Measurements from ENCODE around the gene NDUFS2. TPM values are rescaled to one million over a fixed set of nuclear protein-coding genes. Genes with fewer than 3 reads are reported as not detected.
"Not testable (repeated sequence)": the region's sequence is repeated elsewhere in the genome, so short reads cannot be mapped to it uniquely, and the experiment has no call there.

NDUFS2 gene
- total and polyA plus RNA-seq, 2 donors (not counting 1 experiment from before 2014, with no cell fraction given) = 53.9 to 82.3 TPM

GRCh38 chr1:161250829-161251228 lies 48.7 kb downstream of the NDUFS2 start:
- ATAC-seq (ENCODE audit: low read depth) (no peak), DNase-seq (no peak)
- TF ChIP-seq CTCF (IDR thresholded peaks at IDR 0.05) (no peak), EZH2 (IDR thresholded peaks at IDR 0.05; ENCODE audit: borderline replicate concordance, insufficient read depth, low read depth, low read length, poor library complexity, severe bottlenecking) (no peak)
- H3K36me3 ChIP-seq (replicated peaks in 1 of 2; ENCODE audit: control extremely low read depth in 1 of 2, control insufficient read depth in 1 of 2, extremely low read depth in 1 of 2, insufficient read depth in 2 of 2, low read length in 1 of 2) = no peaks in the 10 kb centered on the region
- H3K9ac ChIP-seq (ENCODE audit: low read length) = no peak overlapping the region
- H3K4me1 Mint-ChIP-seq = no peaks in the 10 kb centered on the region
- POLR2A ChIA-PET = no interaction called here
- no peaks in the 10 kb centered on the region for H4K20me1 ChIP-seq (ENCODE audit: control insufficient read depth, insufficient read depth, low read length, poor library complexity, severe bottlenecking)
- H3K79me2 ChIP-seq (ENCODE audit: control insufficient read depth, insufficient read depth, low read length) = no peaks in the 10 kb centered on the region
- CTCF ChIA-PET = no interaction called here
- H3K9me3 ChIP-seq (ENCODE audit: control extremely low read depth in 1 of 3, control insufficient read depth in 2 of 3, insufficient read depth in 1 of 3, low read length in 2 of 3) = no peaks in the 10 kb centered on the region
- intact Hi-C loops (cut with micrococcal nuclease) = no loop called here
- H3K4me3 Mint-ChIP-seq = no peak overlapping the region
- 88% methylated on average over 5 of the region's 7 CpGs for WGBS (ENCODE audit: insufficient coverage)
- H3K27me3 ChIP-seq (replicated peaks in 1 of 4; ENCODE audit: control extremely low read depth in 1 of 4, control insufficient read depth in 3 of 4, insufficient read depth in 4 of 4, low read length in 3 of 4) = peaks cover 0 to 12% (median 0%) of the 10 kb centered on the region in 4 experiments
- no peak overlapping the region for H3K4me2 ChIP-seq (replicated peaks; ENCODE audit: low read depth, low read length, poor library complexity, severe bottlenecking)
- no peaks in the 10 kb centered on the region for H3K4me1 ChIP-seq (ENCODE audit: control insufficient read depth in 2 of 2, insufficient read depth in 2 of 2, low read length in 2 of 2)
- no peak overlapping the region for H3K27ac Mint-ChIP-seq
- H3K4me3 ChIP-seq (ENCODE audit: control extremely low read depth in 1 of 5, extremely low read depth in 1 of 5, insufficient read depth in 1 of 5, low read depth in 2 of 5, low read length in 4 of 5) = no peak overlapping the region
- peaks cover 16% of the 10 kb centered on the region for H3K27me3 Mint-ChIP-seq
- no peak overlapping the region for H3K27ac ChIP-seq (ENCODE audit: low read length in 2 of 2)
- no peaks in the 10 kb centered on the region for H3K9me3 Mint-ChIP-seq (ENCODE audit: insufficient read depth)
- H2AFZ ChIP-seq (ENCODE audit: insufficient read depth, low read depth, low read length, poor library complexity, severe bottlenecking) = no peak overlapping the region

- Mint-ChIP-seq H3K9me3 (ENCODE audit: insufficient read depth) (peaks cover under 1% of the 10 kb centered on the region), H3K27me3 (peaks cover 23% of the 10 kb centered on the region), H3K4me1 (no peaks in the 10 kb centered on the region), H3K27ac (no peak overlapping the region), H3K4me3 (no peak overlapping the region)
- H2AFZ ChIP-seq (ENCODE audit: insufficient read depth, low read depth, low read length, poor library complexity, severe bottlenecking) = no peak overlapping the region
- H3K36me3 ChIP-seq (replicated peaks in 1 of 2; ENCODE audit: control extremely low read depth in 1 of 2, control insufficient read depth in 1 of 2, extremely low read depth in 1 of 2, insufficient read depth in 2 of 2, low read length in 1 of 2) = no peaks in the 10 kb centered on the region
- WGBS (ENCODE audit: insufficient coverage) = 96% methylated on average over 5 of the region's 8 CpGs
- no peak overlapping the region for H3K27ac ChIP-seq (ENCODE audit: low read length in 2 of 2)
- no peak overlapping the region for H3K4me3 ChIP-seq (ENCODE audit: control extremely low read depth in 1 of 5, extremely low read depth in 1 of 5, insufficient read depth in 1 of 5, low read depth in 2 of 5, low read length in 4 of 5)
- H3K79me2 ChIP-seq (ENCODE audit: control insufficient read depth, insufficient read depth, low read length) = no peaks in the 10 kb centered on the region
- no peaks in the 10 kb centered on the region for H3K4me1 ChIP-seq (ENCODE audit: control insufficient read depth in 2 of 2, insufficient read depth in 2 of 2, low read length in 2 of 2)
- peaks cover 0 to 12% (median 0%) of the 10 kb centered on the region in 4 experiments for H3K27me3 ChIP-seq (replicated peaks in 1 of 4; ENCODE audit: control extremely low read depth in 1 of 4, control insufficient read depth in 3 of 4, insufficient read depth in 4 of 4, low read length in 3 of 4)
- CTCF ChIA-PET = no interaction called here
- no peak overlapping the region for H3K4me2 ChIP-seq (replicated peaks; ENCODE audit: low read depth, low read length, poor library complexity, severe bottlenecking)
- TF ChIP-seq EZH2 (IDR thresholded peaks at IDR 0.05; ENCODE audit: borderline replicate concordance, insufficient read depth, low read depth, low read length, poor library complexity, severe bottlenecking) (no peak), CTCF (IDR thresholded peaks at IDR 0.05) (no peak)
- intact Hi-C loops (cut with micrococcal nuclease) = no loop called here
- POLR2A ChIA-PET = no interaction called here
- ATAC-seq (ENCODE audit: low read depth) (no peak), DNase-seq (no peak)
- peaks cover 0 to under 1% (median 0%) of the 10 kb centered on the region in 3 donors for H3K9me3 ChIP-seq (ENCODE audit: control extremely low read depth in 1 of 3, control insufficient read depth in 2 of 3, insufficient read depth in 1 of 3, low read length in 2 of 3)
- H4K20me1 ChIP-seq (ENCODE audit: control insufficient read depth, insufficient read depth, low read length, poor library complexity, severe bottlenecking) = no peaks in the 10 kb centered on the region
- no peak overlapping the region for H3K9ac ChIP-seq (ENCODE audit: low read length)
Observed at GRCh38 chr1:161251579-161251978, 49.4 kb downstream of the NDUFS2 start.

- H3K4me3 ChIP-seq (ENCODE audit: control extremely low read depth in 1 of 5, extremely low read depth in 1 of 5, insufficient read depth in 1 of 5, low read depth in 2 of 5, low read length in 4 of 5); H3K9me3 Mint-ChIP-seq (ENCODE audit: insufficient read depth); H3K79me2 ChIP-seq (ENCODE audit: control insufficient read depth, insufficient read depth, low read length); H3K36me3 ChIP-seq (replicated peaks in 1 of 2; ENCODE audit: control extremely low read depth in 1 of 2, control insufficient read depth in 1 of 2, extremely low read depth in 1 of 2, insufficient read depth in 2 of 2, low read length in 1 of 2); H3K27ac Mint-ChIP-seq; intact Hi-C loops (cut with micrococcal nuclease); H3K9ac ChIP-seq (ENCODE audit: low read length); H3K27ac ChIP-seq (ENCODE audit: low read length in 2 of 2); H4K20me1 ChIP-seq (ENCODE audit: control insufficient read depth, insufficient read depth, low read length, poor library complexity, severe bottlenecking); POLR2A ChIA-PET; H3K4me2 ChIP-seq (replicated peaks; ENCODE audit: low read depth, low read length, poor library complexity, severe bottlenecking); CTCF ChIA-PET; DNase-seq; H3K4me3 Mint-ChIP-seq; ATAC-seq (ENCODE audit: low read depth); H2AFZ ChIP-seq (ENCODE audit: insufficient read depth, low read depth, low read length, poor library complexity, severe bottlenecking): not testable (repeated sequence)
- Histone ChIP-seq H3K9me3 (ENCODE audit: control extremely low read depth in 1 of 3, control insufficient read depth in 2 of 3, insufficient read depth in 1 of 3, low read length in 2 of 3) (peaks cover 0 to 26% (median 15%) of the 10 kb centered on the region in 3 donors), H3K27me3 (replicated peaks in 1 of 4; ENCODE audit: control extremely low read depth in 1 of 4, control insufficient read depth in 3 of 4, insufficient read depth in 4 of 4, low read length in 3 of 4) (peaks cover 0 to 43% (median 23%) of the 10 kb centered on the region in 4 experiments), H3K4me1 (ENCODE audit: control insufficient read depth in 2 of 2, insufficient read depth in 2 of 2, low read length in 2 of 2) (peaks cover 11 to 14% of the 10 kb centered on the region in 2 donors)
- WGBS (ENCODE audit: insufficient coverage) = no CpG with 5 or more reads among the region's 5 CpGs
- H3K4me1 Mint-ChIP-seq = peaks cover 19% of the 10 kb centered on the region
- H3K27me3 Mint-ChIP-seq = peaks cover 56% of the 10 kb centered on the region
Observed at GRCh38 chr1:161255302-161255701, 53.1 kb downstream of the NDUFS2 start.

All from B cell (primary cell).